IMR-90 (cell line): ENCODE data around the gene G3BP2. TPM values are rescaled to one million over a fixed set of nuclear protein-coding genes. Genes with fewer than 3 reads are reported as not detected.
A peak's percentile ranks its signal among the peaks of the same experiment; 100 is the strongest.

ENCODE experiments used
- ATAC-seq: fragments of 200-7000 bp; cut with Tn5 transposase; 2 replicates; pipeline ENCODE4 v1.9.1; 2020; ENCODE audit warnings: low read depth, mild to moderate bottlenecking, moderate library complexity
- BruUV-seq: library from RNA; stranded (reverse); fragments of 400-500 nt; replicated peaks from 2 replicates; lab custom pipeline; 2021; lab: Mats Ljungman, UMichigan
- CTCF ChIA-PET: fragments of 300-600 bp; formaldehyde crosslinking; extraction: SDS; loops from one replicate; lab custom pipeline; 2021; ENCODE audit warnings: antibody characterized with exemption; lab: Yijun Ruan, JAX
- POLR2A ChIA-PET: fragments of 300-600 bp; sonication (Branson Sonifier 250); formaldehyde crosslinking; loops from one replicate; lab custom pipeline; 2022; ENCODE audit warnings: antibody characterized with exemption; ENCODE audit not compliant: unreplicated experiment; lab: Charles Lee
- DNase-seq: peaks from one replicate; pipeline ENCODE4 v3.0.0; 2013
- H2AFZ ChIP-seq: replicated peaks from 2 replicates; pipeline ENCODE3; 2013; ENCODE audit warnings: low read length, mild to moderate bottlenecking; ENCODE audit not compliant: poor library complexity
- H2AK5ac ChIP-seq: 2 replicates; pipeline ENCODE4 v1.6.1; 2013; ENCODE audit warnings: low read depth, low read length, inconsistent platforms
- H2AK9ac ChIP-seq: replicated peaks from 2 replicates; pipeline ENCODE3; 2013; ENCODE audit warnings: mild to moderate bottlenecking, low read depth, low read length, moderate library complexity; ENCODE audit not compliant: poor library complexity
- H2BK120ac ChIP-seq: 2 replicates; pipeline ENCODE4 v1.6.1; 2013; ENCODE audit warnings: low read depth, low read length, inconsistent platforms
- H2BK15ac ChIP-seq: 3 replicates; pipeline ENCODE4 v1.6.1; 2013; ENCODE audit warnings: low read depth, low read length, inconsistent platforms
- H2BK20ac ChIP-seq: 2 replicates; pipeline ENCODE4 v1.6.1; 2013; ENCODE audit warnings: low read depth, mild to moderate bottlenecking, inconsistent platforms, low read length, moderate library complexity
- H2BK5ac ChIP-seq: 2 replicates; pipeline ENCODE4 v1.6.1; 2013; ENCODE audit warnings: mild to moderate bottlenecking, low read depth, low read length, inconsistent platforms; ENCODE audit not compliant: poor library complexity, severe bottlenecking
- H3K14ac ChIP-seq: replicated peaks from 2 replicates; pipeline ENCODE4 v1.6.1; 2013; ENCODE audit warnings: low read depth, low read length, inconsistent platforms
- H3K18ac ChIP-seq: 2 replicates; pipeline ENCODE4 v1.6.1; 2013; ENCODE audit warnings: low read depth, low read length, control low read depth
- H3K23ac ChIP-seq: 2 replicates; pipeline ENCODE4 v1.6.1; 2013; ENCODE audit warnings: low read depth, low read length, inconsistent platforms
- H3K27ac ChIP-seq: 2 replicates; pipeline ENCODE4 v1.5.1; 2013; ENCODE audit warnings: mild to moderate bottlenecking, control low read depth, low read length; ENCODE audit not compliant: insufficient read depth
- H3K27me3 ChIP-seq: 2 replicates; pipeline ENCODE4 v1.6.1; 2013; ENCODE audit warnings: low read length; ENCODE audit not compliant: control insufficient read depth, insufficient read depth
- H3K36me3 ChIP-seq: 2 replicates; pipeline ENCODE4 v1.6.1; 2013; ENCODE audit warnings: low read length, mixed read lengths; ENCODE audit not compliant: control insufficient read depth, insufficient read depth
- H3K4ac ChIP-seq: 2 replicates; pipeline ENCODE4 v1.6.1; 2013; ENCODE audit warnings: low read depth, low read length, inconsistent platforms
- H3K4me1 ChIP-seq: 2 replicates; pipeline ENCODE4 v1.6.1; 2013; ENCODE audit warnings: low read length, mixed read lengths; ENCODE audit not compliant: control insufficient read depth, insufficient read depth
- H3K4me2 ChIP-seq: 2 replicates; pipeline ENCODE4 v1.6.1; 2013; ENCODE audit warnings: low read depth, mild to moderate bottlenecking, control low read depth, low read length, moderate library complexity
- H3K4me3 ChIP-seq: 2 replicates; pipeline ENCODE4 v1.5.1; 2013; ENCODE audit warnings: low read depth, mild to moderate bottlenecking, control low read depth, low read length, moderate library complexity; ENCODE audit not compliant: insufficient read depth
- H3K56ac ChIP-seq: 2 replicates; pipeline ENCODE4 v1.6.1; 2013; ENCODE audit warnings: low read length, inconsistent platforms; ENCODE audit not compliant: insufficient read depth; ENCODE audit errors: extremely low read depth
- H3K79me1 ChIP-seq, 2 experiments: 2 replicates each; pipeline ENCODE4 v1.6.1; 2013; ENCODE audit warnings: low read length in 2 of 2, inconsistent platforms in 1 of 2, low read depth in 1 of 2
- H3K9ac ChIP-seq: 2 replicates; pipeline ENCODE4 v1.6.1; 2013; ENCODE audit warnings: low read depth, low read length, control low read depth
- H3K9me1 ChIP-seq: 2 replicates; pipeline ENCODE4 v1.6.1; 2013; ENCODE audit warnings: low read length, inconsistent platforms; ENCODE audit not compliant: insufficient read depth
- H3K9me3 ChIP-seq: 2 replicates; pipeline ENCODE4 v1.6.1; 2013; ENCODE audit warnings: low read length; ENCODE audit not compliant: control insufficient read depth, insufficient read depth
- H4K20me1 ChIP-seq: 2 replicates; pipeline ENCODE4 v1.6.1; 2013; ENCODE audit warnings: low read length, inconsistent platforms; ENCODE audit not compliant: insufficient read depth
- H4K5ac ChIP-seq: 2 replicates; pipeline ENCODE4 v1.6.1; 2013; ENCODE audit warnings: mild to moderate bottlenecking, low read depth, low read length, control low read depth
- H4K8ac ChIP-seq, 2 experiments: 2 replicates each; pipeline ENCODE4 v1.6.1; 2013; ENCODE audit warnings: low read depth in 2 of 2, low read length in 2 of 2, control low read depth in 1 of 2, inconsistent platforms in 1 of 2
- H4K91ac ChIP-seq: 2 replicates; pipeline ENCODE4 v1.6.1; 2013; ENCODE audit warnings: low read depth, low read length, inconsistent platforms; ENCODE audit not compliant: insufficient read depth
- ELK1 ChIP-seq: fragments of 150-350 bp; IDR thresholded peaks from 2 replicates; pipeline ENCODE4 v1.6.1; 2016; ENCODE audit warnings: low read depth, mild to moderate bottlenecking, low read length, moderate library complexity, borderline replicate concordance
- MAFK ChIP-seq: IDR thresholded peaks from 2 replicates; pipeline ENCODE4 v1.6.1; 2012; ENCODE audit warnings: low read depth, low read length, improper control_type of control experiment
- WGBS, 2 experiments: methylation state at CpG; one replicate each; pipeline versions ENCODE4 v1.1.5 to v1.1.7; 2013; ENCODE audit warnings: missing lambda C conversion rate in 2 of 2; ENCODE audit not compliant: insufficient read length in 1 of 2; ENCODE audit errors: extremely low coverage in 2 of 2; 5-methylcytosine and 5-hydroxymethylcytosine counted together
- dilution Hi-C: fragments of 300-500 bp; cut with HindIII; formaldehyde crosslinking; loops from one replicate; pipeline ENCODE4 v1.14.3; 2018; ENCODE audit warnings: low sequenced_read_pairs; ENCODE audit not compliant: unreplicated experiment
- in situ Hi-C: fragments of 300-500 bp; cut with MboI; formaldehyde crosslinking; loops from 3 replicates; pipeline ENCODE4 v1.14.3; 2019; ENCODE audit warnings: low sequenced_read_pairs, inconsistent platforms, mixed read lengths
- intact Hi-C: fragments of 100-400 bp; cut with micrococcal nuclease; formaldehyde crosslinking; loops from 2 replicates; pipeline ENCODE4 v1.10.0; 2022
- polyA plus RNA-seq, 3 experiments: library from polyadenylated mRNA; depleted of rRNA; stranded (reverse); fragments of >200 nt; gene quantifications; 2 replicates each; pipeline ENCODE4 v1.2.3, GENCODE V29; 2012; ENCODE audit warnings: low replicate concordance in 1 of 3
- total RNA-seq: library from RNA; depleted of rRNA; stranded (reverse); fragments of >200 nt; gene quantifications from 2 replicates; pipeline ENCODE4 v1.2.3, GENCODE V29; 2012

Gene G3BP2
- total and polyA plus RNA-seq, 2 of the 4 experiments (the other 2 are of a cell fraction): 80.5 to 183 TPM

DNA sequence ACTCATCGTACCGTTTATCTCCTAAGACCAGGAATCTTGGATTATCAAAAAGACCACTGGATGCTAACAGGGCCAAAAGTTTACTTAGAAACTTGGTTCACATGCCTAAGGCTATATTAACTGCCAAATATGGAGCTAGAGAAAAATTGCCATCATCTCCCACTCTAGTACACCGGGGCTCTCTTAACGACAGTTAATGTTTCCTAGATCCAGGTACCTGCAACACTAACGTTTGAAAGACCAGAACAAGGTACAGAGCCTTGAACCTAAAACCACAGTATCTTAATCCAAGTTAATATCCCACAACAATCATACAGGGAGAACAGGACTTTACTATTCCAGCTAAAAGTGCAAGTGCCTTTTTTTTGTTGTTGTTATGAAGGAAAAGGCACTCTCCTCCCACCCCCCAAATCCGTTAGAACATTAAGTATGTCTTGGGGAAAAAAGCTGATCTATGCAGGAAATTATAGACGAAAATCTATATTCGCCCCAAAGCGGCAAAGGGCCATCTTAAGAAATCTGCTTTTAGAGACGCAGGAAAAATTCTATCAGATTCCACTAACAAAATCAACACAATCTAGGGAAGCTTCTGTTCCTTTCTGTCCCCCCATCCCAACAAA, 1.3 kb downstream of the G3BP2 start:
- peak overlapping the region; percentile 73 to 77 for H4K8ac ChIP-seq
- intact Hi-C loops (loop anchor here (5.0 kb wide), 1 partner anchor 175 kb away; no protein-coding TSS in a partner anchor), dilution Hi-C loops (no loop called here), in situ Hi-C loops (no loop called here)
- peak overlapping the region; percentile 84 for H3K4ac ChIP-seq
- ChIA-PET CTCF (interaction anchor here (0.7 to 1.7 kb wide), 3 partner anchors 25 to 145 kb away, joined by 3 to 8 read pairs (median 4); partner anchors contain the start of gene USO1), POLR2A (no interaction called here)
- peak overlapping the region; percentile 67 for H3K18ac ChIP-seq
- no peaks in the 10 kb centered on the region for H3K36me3 ChIP-seq
- peak overlapping the region; percentile 93 for H3K4me3 ChIP-seq
- peaks cover 7% of the 10 kb centered on the region for H3K4me1 ChIP-seq
- peak overlapping the region; percentile 100 for H3K4me2 ChIP-seq
- H2AFZ ChIP-seq: peak overlapping the region; percentile 90
- no CpG with 5 or more reads among the region's 10 CpGs for WGBS, 2 experiments
- peak overlapping the region; percentile 30 for H4K91ac ChIP-seq
- H2BK15ac ChIP-seq: peak overlapping the region; percentile 23; the same call in 1 of the 3 replicates
- no peak for DNase-seq
- H3K23ac ChIP-seq: peak overlapping the region; percentile 88
- BruUV-seq: TSS peak; percentile 30
- 0 out of 2 replicates have a peak overlapping the region, but pooled peaks have one; percentile 12 for H2BK20ac ChIP-seq
- peak overlapping the region; percentile 69; the same call in 1 of the 2 replicates for H4K5ac ChIP-seq
- no peaks in the 10 kb centered on the region for H3K27me3 ChIP-seq
- peak overlapping the region; percentile 99 for H2AK9ac ChIP-seq
- peak; percentile 49; the same call in 1 of the 2 replicates for TF ChIP-seq MAFK
- no peak for TF ChIP-seq ELK1
- peak overlapping the region; percentile 94 for H3K14ac ChIP-seq
- H2AK5ac ChIP-seq: peak overlapping the region; percentile 86; the same call in 1 of the 2 replicates
- H2BK5ac ChIP-seq: peak overlapping the region; percentile 82
- H3K9ac ChIP-seq: peak overlapping the region; percentile 97
- peaks cover 0 to 48% of the 10 kb centered on the region in 2 experiments; a peak in 2 of 4 replicates for H3K79me1 ChIP-seq
- peak overlapping the region; percentile 83 for H3K27ac ChIP-seq
- no peaks in the 10 kb centered on the region; the same call in 1 of the 2 replicates for H3K9me1 ChIP-seq
- no peaks in the 10 kb centered on the region for H3K9me3 ChIP-seq
- ATAC-seq: no peak
- H4K20me1 ChIP-seq: peaks cover 54% of the 10 kb centered on the region
- peak overlapping the region; percentile 62 for H2BK120ac ChIP-seq
- peak overlapping the region; percentile 67 for H3K56ac ChIP-seq
